Ramos (cell line): ENCODE data around the gene CXCL12.

Source experiments
- in situ Hi-C: fragments of 300-500 bp; cut with MboI; formaldehyde crosslinking; loops from one replicate; pipeline ENCODE4 v1.14.3; 2022; ENCODE audit warnings: low sequenced_read_pairs; ENCODE audit not compliant: unreplicated experiment

CXCL12 gene

DNA sequence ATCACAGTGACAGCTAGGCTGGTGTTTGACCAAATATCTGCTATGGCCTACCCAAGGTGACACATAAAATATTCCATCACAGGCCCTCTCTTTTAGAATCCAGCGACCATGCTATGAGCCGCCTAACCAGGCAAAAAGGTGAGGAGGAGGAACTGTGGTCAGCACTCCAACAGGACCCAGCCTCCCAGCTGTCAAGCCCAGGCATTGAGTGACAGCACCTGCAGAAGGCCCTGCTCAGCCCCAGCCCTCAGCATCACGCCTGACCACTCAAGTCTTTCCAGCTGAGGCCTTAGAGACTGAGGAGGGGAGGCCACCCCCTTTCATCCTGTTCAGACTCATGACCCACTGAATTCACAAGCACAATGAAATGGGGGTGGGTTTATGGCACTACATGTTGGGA lies 43.0 kb downstream of the CXCL12 start:
- in situ Hi-C loops = no loop called here

DNA sequence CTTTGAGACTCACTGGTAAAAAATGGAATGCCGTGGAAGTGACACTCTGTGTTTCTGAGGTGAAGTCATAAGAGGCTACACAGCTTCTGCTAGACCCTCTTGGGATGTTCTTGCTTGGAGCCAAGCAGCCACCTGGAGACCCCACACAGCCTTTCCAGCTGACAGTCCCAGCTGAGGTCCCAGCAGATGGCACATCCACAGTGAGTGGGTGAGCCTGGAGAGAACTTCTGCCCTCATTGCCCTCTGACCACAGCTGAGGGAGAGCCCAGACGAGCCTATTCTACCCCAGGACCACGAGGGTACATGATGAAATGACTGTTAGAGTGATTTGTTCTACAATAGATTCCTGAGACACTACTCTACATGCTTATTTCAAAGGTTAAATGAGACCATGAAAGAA lies 44.3 kb downstream of the CXCL12 start:
- in situ Hi-C loops = no loop called here

DNA sequence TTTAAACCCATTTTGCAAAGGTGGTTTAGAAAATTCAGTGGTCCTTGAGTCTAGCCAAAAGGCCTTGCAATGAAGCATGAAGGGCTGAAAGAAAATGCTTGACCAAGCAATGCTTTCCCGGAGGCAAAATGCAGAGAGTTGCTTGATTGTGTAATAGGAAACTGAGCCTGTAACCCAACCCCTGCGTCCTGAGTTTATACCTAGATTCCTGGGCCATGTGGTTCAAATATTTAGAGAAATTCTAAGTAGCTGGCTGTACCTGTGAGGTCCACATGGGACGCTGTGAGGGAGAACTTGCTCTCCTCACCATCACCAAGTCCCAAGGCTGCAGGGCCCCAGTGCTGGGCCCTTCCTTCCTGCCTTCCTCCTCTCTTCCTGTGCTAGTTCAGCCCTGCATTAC lies 45.7 kb downstream of the CXCL12 start:
- in situ Hi-C loops = no loop called here

DNA sequence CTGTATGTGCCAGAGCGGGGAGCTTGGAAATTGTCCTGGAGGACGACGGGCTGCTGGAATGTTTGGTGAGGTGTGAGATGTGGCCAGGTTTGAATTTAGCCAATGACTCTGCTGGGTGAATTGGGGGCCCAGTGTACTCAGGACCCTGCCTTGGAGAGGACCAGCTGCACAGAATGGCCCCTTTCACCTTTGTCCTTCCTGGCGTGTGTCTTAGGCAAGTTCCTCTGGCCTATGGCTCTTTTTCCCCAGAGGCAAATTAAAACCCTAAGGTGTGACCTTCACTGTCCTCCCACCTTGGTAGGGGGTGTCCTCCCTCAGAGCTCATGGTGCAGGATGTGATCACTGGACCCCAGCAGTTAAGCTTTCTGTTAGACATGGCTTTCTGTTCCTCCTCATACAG lies 47.8 kb downstream of the CXCL12 start:
- in situ Hi-C loops = no loop called here

DNA sequence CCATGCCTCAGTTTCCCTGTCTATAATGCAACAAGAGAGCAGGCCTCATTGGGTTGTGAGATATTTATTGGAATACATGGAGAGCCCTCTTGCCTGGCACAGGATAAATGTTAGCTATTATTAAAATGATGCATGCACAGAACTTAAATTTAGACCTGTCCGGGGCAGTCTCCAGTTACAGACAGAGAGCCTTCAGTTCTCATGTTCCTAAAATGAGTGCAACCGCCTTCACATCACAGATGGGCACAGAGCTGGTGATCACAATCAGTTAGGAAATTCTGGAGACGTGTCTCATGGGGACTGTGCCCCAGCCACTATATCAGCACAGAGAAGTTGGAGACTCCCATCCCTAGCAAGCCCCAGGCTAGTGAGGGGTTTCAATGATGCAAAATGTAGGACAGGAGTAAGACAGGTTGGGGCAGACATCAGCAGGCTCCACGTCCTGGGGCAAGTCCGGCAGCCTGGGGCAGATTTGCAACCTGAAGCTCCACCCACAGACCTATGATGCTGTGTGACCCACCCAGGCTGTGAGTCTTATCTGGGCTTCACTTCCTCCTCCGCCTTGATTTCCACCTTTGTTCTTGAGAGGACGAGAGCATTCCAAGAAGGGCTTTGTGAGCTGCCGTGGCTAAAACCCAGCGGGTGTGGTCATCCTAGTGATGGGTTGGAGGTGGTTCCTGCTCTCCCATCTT lies 49.4 kb downstream of the CXCL12 start:
- in situ Hi-C loops = no loop called here

DNA sequence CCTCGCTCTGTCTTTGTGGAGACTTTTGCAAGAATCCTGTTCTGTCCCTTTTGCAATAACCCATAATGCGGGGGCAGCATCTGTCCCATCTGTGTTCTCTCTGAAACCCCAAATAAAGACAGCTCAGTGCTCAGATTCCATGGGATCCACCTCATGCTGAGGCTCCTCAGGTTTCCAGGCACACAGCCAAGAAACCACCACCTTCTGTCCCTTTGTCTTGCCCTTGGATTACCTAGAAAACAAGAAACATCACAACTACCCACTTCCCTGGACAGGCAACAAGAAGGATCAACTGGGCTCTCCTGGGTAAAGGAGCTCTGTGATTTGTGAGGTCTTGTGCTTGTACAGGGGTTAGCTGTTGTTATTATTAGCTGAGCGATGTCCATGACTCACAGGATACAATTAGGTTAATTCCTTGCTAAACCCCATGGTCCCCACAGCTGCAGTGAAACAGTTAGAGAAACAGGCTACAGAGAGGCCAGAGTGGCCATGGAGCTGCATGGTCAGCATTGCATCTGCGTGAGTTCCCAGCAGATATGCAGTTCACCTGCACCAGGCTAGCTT lies 50.2 kb downstream of the CXCL12 start:
- in situ Hi-C loops = no loop called here

DNA sequence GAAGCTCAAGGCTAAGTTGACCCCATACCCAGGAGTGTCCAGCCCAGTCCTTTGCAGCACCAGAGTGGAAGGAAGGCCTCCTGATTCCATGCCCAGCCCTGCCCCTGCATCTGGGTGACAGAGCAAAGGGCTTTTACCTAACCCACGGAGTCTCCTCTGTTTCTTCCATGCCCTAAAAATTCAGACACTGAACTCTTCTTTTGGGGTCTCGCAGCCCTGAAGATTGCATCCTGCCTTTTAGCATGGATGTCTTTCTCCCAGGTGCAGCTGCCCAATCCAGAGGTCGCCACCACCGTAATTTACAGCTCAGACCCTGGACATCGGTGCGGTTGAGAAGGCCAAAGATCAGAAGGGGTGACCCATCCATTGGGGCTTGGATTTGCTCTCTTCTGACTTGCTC lies 50.8 kb downstream of the CXCL12 start:
- in situ Hi-C loops = no loop called here

DNA sequence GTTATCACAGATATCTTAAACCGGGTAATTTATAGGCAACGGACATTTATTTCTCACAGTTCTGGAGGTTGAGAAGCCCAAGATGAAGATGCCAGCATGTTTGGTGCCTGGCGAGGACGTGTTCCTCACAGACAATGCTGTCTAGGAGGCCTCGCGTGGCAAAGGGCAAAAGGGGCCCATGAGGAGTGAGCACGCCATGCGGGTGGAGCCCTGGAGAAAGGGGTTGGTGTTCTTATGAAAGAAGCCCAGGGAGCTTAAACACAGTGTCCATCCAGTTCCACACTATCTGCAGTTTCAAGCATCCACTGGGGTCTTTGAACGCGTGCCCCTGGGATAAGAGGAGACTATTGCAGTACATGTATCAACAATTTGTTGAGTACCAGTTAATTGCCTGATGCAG lies 51.4 kb downstream of the CXCL12 start:
- in situ Hi-C loops = no loop called here

DNA sequence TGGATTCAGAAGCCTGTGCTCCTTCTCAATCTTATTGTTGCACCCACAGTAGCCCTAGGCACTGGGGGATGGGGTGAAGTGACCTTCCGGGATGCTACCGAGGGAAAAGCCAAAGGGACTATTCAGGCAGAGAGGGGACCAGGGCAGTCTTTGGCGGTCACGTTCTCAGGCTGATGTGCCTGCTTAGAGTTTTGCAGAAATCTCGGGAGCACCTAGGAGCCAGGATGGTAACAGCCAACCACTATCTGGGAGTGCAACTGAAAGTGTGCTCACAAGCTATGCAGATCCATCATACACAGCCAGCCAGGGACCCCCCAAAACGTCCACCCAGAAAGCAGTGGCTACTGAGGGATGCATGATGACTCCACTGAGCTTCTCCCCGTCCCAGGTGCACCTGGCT lies 52.4 kb downstream of the CXCL12 start:
- in situ Hi-C loops = no loop called here

DNA sequence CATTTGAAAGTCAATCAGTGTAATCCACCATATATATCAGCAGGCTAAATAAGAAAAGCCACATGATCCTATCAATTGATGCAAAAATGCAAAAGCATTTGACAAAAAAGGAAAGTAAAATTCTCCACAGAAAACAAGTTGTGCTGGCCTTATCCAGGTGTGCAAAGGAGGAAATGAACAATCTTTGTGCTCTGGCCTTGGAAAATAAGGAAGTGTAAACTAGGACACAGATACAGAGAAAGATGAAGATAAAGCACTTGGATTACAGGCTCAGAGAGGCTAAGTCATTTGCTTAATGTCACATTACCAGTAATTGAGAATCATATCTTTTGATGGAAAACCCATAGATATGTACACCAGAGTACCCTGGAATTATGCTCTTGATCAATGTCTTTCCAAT lies 54.5 kb downstream of the CXCL12 start:
- in situ Hi-C loops = no loop called here

DNA sequence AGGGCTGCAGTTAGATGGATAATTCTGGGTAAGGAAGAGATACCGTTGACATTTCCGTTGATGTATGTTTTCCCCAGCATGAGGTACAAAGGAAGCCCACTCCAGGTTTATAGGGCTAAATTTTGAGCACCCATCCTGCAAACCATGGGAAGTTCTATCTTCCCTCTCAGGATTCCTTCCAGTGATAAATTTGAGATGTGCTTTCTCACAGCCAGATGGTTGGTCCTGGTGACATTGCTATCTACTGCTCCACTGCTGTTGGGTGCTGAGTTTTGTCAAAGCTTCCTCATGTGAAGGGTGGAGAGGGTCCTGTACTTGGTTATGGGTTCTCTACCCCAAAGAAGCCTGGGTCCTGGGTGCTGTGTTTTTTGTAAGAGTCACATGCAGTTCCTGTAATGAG lies 57.4 kb downstream of the CXCL12 start:
- in situ Hi-C loops = no loop called here
